Measurements from ENCODE around the gene FBXO34.

Gene FBXO34

DNA sequence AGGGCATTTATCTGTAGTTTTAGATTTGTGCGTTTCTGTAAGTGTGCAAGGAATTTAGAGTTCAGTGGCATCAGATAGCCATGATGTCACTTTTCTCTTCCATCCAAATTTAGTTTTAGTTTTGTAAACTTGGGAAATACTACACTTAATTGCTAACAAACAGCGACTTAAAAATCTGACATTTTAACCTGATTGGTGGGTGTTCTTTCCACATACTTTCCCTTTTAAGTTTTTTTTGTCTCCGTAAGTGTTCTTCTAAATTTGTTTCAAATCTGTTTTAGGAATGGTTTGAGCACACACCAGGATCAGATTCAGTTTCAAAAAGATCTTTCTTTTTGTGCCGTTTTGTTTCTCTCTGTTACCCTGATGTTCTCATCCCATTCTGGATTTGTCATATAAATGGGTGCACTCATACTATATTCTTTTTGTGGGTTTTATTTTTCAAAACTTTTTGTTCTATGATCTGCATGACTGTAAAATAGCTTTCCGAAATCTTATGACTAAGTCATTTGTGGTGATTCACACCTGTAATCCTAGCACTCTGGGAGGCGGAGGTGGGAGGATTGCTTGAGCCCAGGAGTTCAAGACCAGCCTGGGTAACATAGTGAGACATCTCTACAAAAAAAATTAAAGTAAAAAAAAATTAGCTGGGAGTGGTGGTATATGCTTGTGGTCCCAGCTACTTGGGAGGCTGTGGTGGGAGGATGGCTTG, 58.9 kb downstream of the FBXO34 start:
- H3K14ac ChIP-seq (ENCODE audit: low read length) = no peak overlapping the region

DNA sequence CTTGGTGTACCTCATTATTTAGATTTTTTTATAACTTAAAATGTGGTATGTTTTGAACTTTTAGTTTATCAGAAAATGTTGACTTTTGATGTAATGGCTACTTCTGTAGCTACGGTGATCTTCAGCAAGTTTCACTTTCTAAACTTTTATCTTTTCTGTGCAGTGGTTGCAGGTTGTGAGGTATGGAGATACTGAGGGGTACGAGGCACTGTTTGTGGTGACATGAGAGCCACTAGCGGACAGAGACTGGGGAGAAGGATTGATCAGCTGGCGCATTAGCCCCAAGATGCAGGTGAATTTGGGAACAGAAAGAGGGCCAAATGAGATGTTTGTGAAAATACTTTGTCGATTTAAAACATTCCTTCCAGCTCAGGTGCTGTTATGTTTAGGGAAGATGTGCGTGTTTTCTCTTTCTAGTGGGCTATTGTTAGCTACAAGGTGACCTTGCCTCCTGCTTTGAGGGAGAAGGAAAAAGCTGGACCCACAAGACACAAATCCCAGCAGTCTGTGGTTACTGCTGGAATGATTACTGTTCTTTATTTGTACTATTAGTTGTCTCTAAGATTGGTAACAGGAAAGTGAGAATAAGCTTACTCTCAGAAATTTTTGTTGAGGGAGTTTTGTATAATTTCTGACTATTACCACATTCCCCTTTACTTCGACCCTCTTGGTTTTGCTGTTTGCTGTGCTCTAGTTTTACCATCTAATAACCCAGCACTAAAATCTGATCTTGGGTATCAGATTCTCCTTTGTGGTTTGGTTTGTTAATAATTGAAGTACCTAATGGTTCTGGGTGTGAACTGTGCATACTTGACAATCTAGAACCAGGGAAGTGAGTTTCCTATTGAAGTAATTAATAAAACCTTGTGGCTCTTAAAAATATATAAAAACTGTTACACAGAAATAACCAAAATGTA, 61.7 kb downstream of the FBXO34 start:
- Histone ChIP-seq H3K9ac (ENCODE audit: low read length) (no peak overlapping the region), H3K23ac (ENCODE audit: low read length) (no peak overlapping the region), H3K18ac (ENCODE audit: low read length) (no peak overlapping the region), H4K12ac (ENCODE audit: low read depth, low read length) (no peak overlapping the region), H3K36me3 (ENCODE audit: control insufficient read depth in 1 of 2, insufficient read depth in 2 of 2, low read length in 2 of 2) (no peaks in the 10 kb centered on the region), H3K27me3 (ENCODE audit: insufficient read depth, low read length) (no peaks in the 10 kb centered on the region), H3K4me3 (ENCODE audit: low read depth, low read length) (no peak overlapping the region), H3K4me1 (ENCODE audit: control insufficient read depth in 1 of 2, insufficient read depth in 2 of 2, low read length in 2 of 2) (no peaks in the 10 kb centered on the region), H3K79me2 (ENCODE audit: control insufficient read depth, insufficient read depth, low read length, poor library complexity) (no peaks in the 10 kb centered on the region), H4K8ac (ENCODE audit: low read depth, low read length) (no peak overlapping the region), H2AFZ (ENCODE audit: insufficient read depth, low read length, poor library complexity) (no peak overlapping the region), H4K91ac (ENCODE audit: low read depth, low read length) (no peak overlapping the region), H3K4me2 (ENCODE audit: low read length) (no peak overlapping the region), H2BK12ac (ENCODE audit: low read length) (no peak overlapping the region), H3K9me3 (ENCODE audit: insufficient read depth, low read depth, low read length) (no peaks in the 10 kb centered on the region), H3K79me1 (ENCODE audit: low read length) (no peaks in the 10 kb centered on the region), H2AK5ac (ENCODE audit: low read length) (no peak overlapping the region), H2BK120ac (ENCODE audit: insufficient read depth, low read length, poor library complexity) (no peak overlapping the region), H3K27ac (ENCODE audit: low read depth, low read length) (no peak overlapping the region), H3K14ac (ENCODE audit: low read length) (no peak overlapping the region), H3K4ac (ENCODE audit: low read depth, low read length) (no peak overlapping the region), H2BK5ac (ENCODE audit: low read depth, low read length, poor library complexity) (no peak overlapping the region)
- DNase-seq = no peak
- no CpG with 5 or more reads among the region's 7 CpGs for WGBS (ENCODE audit: extremely low coverage, insufficient coverage, insufficient read length)

More for the DNA sequence above, 58.9 kb downstream of the FBXO34 start:
- Histone ChIP-seq H4K8ac (ENCODE audit: low read depth, low read length) (no peak overlapping the region), H2AFZ (ENCODE audit: insufficient read depth, low read length, poor library complexity) (no peak overlapping the region), H3K4ac (ENCODE audit: low read depth, low read length) (no peak overlapping the region), H3K27me3 (ENCODE audit: insufficient read depth, low read length) (no peaks in the 10 kb centered on the region), H3K79me1 (ENCODE audit: low read length) (no peaks in the 10 kb centered on the region), H2BK120ac (ENCODE audit: insufficient read depth, low read length, poor library complexity) (no peak overlapping the region), H3K23ac (ENCODE audit: low read length) (no peak overlapping the region), H3K27ac (ENCODE audit: low read depth, low read length) (no peak overlapping the region), H3K18ac (ENCODE audit: low read length) (no peak overlapping the region), H3K9ac (ENCODE audit: low read length) (no peak overlapping the region), H2BK5ac (ENCODE audit: low read depth, low read length, poor library complexity) (no peak overlapping the region), H2BK12ac (ENCODE audit: low read length) (no peak overlapping the region), H3K4me3 (ENCODE audit: low read depth, low read length) (no peak overlapping the region), H3K9me3 (ENCODE audit: insufficient read depth, low read depth, low read length) (no peaks in the 10 kb centered on the region), H2AK5ac (ENCODE audit: low read length) (no peak overlapping the region), H3K36me3 (ENCODE audit: control insufficient read depth in 1 of 2, insufficient read depth in 2 of 2, low read length in 2 of 2) (no peaks in the 10 kb centered on the region), H3K4me2 (ENCODE audit: low read length) (no peak overlapping the region), H3K4me1 (ENCODE audit: control insufficient read depth in 1 of 2, insufficient read depth in 2 of 2, low read length in 2 of 2) (no peaks in the 10 kb centered on the region), H3K79me2 (ENCODE audit: control insufficient read depth, insufficient read depth, low read length, poor library complexity) (no peaks in the 10 kb centered on the region), H4K91ac (ENCODE audit: low read depth, low read length) (no peak overlapping the region), H4K12ac (ENCODE audit: low read depth, low read length) (no peak overlapping the region)
- WGBS (ENCODE audit: extremely low coverage, insufficient coverage, insufficient read length) = no CpG with 5 or more reads among the region's 6 CpGs
- DNase-seq = no peak

- Histone ChIP-seq H3K4ac (ENCODE audit: low read depth, low read length) (no peak overlapping the region), H3K27ac (ENCODE audit: low read depth, low read length) (no peak overlapping the region), H4K8ac (ENCODE audit: low read depth, low read length) (no peak overlapping the region), H3K4me3 (ENCODE audit: low read depth, low read length) (no peak overlapping the region), H3K79me1 (ENCODE audit: low read length) (no peaks in the 10 kb centered on the region), H3K27me3 (ENCODE audit: insufficient read depth, low read length) (no peaks in the 10 kb centered on the region), H3K9ac (ENCODE audit: low read length) (no peak overlapping the region), H2AFZ (ENCODE audit: insufficient read depth, low read length, poor library complexity) (no peak overlapping the region), H3K4me2 (ENCODE audit: low read length) (no peak overlapping the region), H3K18ac (ENCODE audit: low read length) (no peak overlapping the region), H3K4me1 (ENCODE audit: control insufficient read depth in 1 of 2, insufficient read depth in 2 of 2, low read length in 2 of 2) (no peaks in the 10 kb centered on the region), H4K91ac (ENCODE audit: low read depth, low read length) (no peak overlapping the region), H3K9me3 (ENCODE audit: insufficient read depth, low read depth, low read length) (no peaks in the 10 kb centered on the region), H2AK5ac (ENCODE audit: low read length) (no peak overlapping the region), H2BK120ac (ENCODE audit: insufficient read depth, low read length, poor library complexity) (no peak overlapping the region), H3K14ac (ENCODE audit: low read length) (no peak overlapping the region), H3K79me2 (ENCODE audit: control insufficient read depth, insufficient read depth, low read length, poor library complexity) (no peaks in the 10 kb centered on the region), H2BK5ac (ENCODE audit: low read depth, low read length, poor library complexity) (no peak overlapping the region), H2BK12ac (ENCODE audit: low read length) (no peak overlapping the region), H4K12ac (ENCODE audit: low read depth, low read length) (no peak overlapping the region), H3K36me3 (ENCODE audit: control insufficient read depth in 1 of 2, insufficient read depth in 2 of 2, low read length in 2 of 2) (no peaks in the 10 kb centered on the region), H3K23ac (ENCODE audit: low read length) (no peak overlapping the region)
- no CpG with 5 or more reads among the region's 4 CpGs for WGBS (ENCODE audit: extremely low coverage, insufficient coverage, insufficient read length)
- peak in 1 of 2 donors; percentile 21 for DNase-seq
These were observed 62.7 kb downstream of the FBXO34 start for GRCh38 chr14:55333711-55334485.

DNA sequence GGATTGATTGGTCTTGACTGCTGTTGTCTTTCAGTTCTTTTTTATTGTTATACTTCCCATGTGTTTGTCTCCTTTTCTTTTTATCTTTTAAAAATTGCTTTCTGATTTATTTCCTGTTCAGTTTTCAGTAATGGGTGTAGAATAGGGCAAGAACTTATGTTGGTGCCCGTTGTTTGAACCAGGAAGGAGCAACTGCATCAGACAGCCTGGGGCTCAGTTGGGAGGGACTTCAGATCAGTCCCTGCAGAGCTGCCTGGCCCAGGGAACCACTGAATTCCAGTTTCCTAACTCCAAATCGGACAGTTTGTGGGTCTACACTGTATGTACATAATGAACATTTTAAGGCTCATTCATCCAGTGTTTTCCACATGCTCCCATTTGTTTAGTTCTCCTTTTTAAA, 64.9 kb downstream of the FBXO34 start:
- H4K12ac ChIP-seq (ENCODE audit: low read depth, low read length) = no peak overlapping the region

More for the DNA sequence above, 64.9 kb downstream of the FBXO34 start:
- Histone ChIP-seq H3K4ac (ENCODE audit: low read depth, low read length) (no peak overlapping the region), H3K23ac (ENCODE audit: low read length) (no peak overlapping the region), H2AK5ac (ENCODE audit: low read length) (no peak overlapping the region), H3K9me3 (ENCODE audit: insufficient read depth, low read depth, low read length) (no peaks in the 10 kb centered on the region), H4K91ac (ENCODE audit: low read depth, low read length) (no peak overlapping the region), H3K4me2 (ENCODE audit: low read length) (no peak overlapping the region), H3K27ac (ENCODE audit: low read depth, low read length) (no peak overlapping the region), H2BK5ac (ENCODE audit: low read depth, low read length, poor library complexity) (no peak overlapping the region), H3K18ac (ENCODE audit: low read length) (no peak overlapping the region), H3K79me1 (ENCODE audit: low read length) (no peaks in the 10 kb centered on the region), H3K36me3 (ENCODE audit: control insufficient read depth in 1 of 2, insufficient read depth in 2 of 2, low read length in 2 of 2) (no peaks in the 10 kb centered on the region), H3K4me3 (ENCODE audit: low read depth, low read length) (no peak overlapping the region), H3K14ac (ENCODE audit: low read length) (no peak overlapping the region), H2BK12ac (ENCODE audit: low read length) (no peak overlapping the region), H2AFZ (ENCODE audit: insufficient read depth, low read length, poor library complexity) (no peak overlapping the region), H2BK120ac (ENCODE audit: insufficient read depth, low read length, poor library complexity) (no peak overlapping the region), H3K9ac (ENCODE audit: low read length) (no peak overlapping the region), H4K8ac (ENCODE audit: low read depth, low read length) (no peak overlapping the region), H3K4me1 (ENCODE audit: control insufficient read depth in 1 of 2, insufficient read depth in 2 of 2, low read length in 2 of 2) (no peaks in the 10 kb centered on the region), H3K27me3 (ENCODE audit: insufficient read depth, low read length) (no peaks in the 10 kb centered on the region), H3K79me2 (ENCODE audit: control insufficient read depth, insufficient read depth, low read length, poor library complexity) (peaks cover 2% of the 10 kb centered on the region)
- no peak for DNase-seq
- no CpG with 5 or more reads among the region's 2 CpGs for WGBS (ENCODE audit: extremely low coverage, insufficient coverage, insufficient read length)

All from trophoblast cell (in vitro differentiated cells and primary cell).